Stimulated activated CD8-positive, alpha-beta memory T cell treated with anti-CD3 and anti-CD28 coated beads, Interleukin-4, amount 100 ng/mL, for 4 hours (primary cell): ENCODE data around the gene CFAP65.

Experiments used
- DNase-seq, 2 donors: peaks; one replicate each; pipeline ENCODE4 v3.0.0-alpha.2; 2020; ENCODE audit warnings: low read depth in 2 of 2, low spot score in 1 of 2

CFAP65 gene

GRCh38 chr2:219032051-219032745 is 9.1 kb downstream of the CFAP65 start:
- no peak for DNase-seq

- no peak for DNase-seq
These were observed 10.1 kb downstream of the CFAP65 start for GRCh38 chr2:219031005-219031738.

DNA sequence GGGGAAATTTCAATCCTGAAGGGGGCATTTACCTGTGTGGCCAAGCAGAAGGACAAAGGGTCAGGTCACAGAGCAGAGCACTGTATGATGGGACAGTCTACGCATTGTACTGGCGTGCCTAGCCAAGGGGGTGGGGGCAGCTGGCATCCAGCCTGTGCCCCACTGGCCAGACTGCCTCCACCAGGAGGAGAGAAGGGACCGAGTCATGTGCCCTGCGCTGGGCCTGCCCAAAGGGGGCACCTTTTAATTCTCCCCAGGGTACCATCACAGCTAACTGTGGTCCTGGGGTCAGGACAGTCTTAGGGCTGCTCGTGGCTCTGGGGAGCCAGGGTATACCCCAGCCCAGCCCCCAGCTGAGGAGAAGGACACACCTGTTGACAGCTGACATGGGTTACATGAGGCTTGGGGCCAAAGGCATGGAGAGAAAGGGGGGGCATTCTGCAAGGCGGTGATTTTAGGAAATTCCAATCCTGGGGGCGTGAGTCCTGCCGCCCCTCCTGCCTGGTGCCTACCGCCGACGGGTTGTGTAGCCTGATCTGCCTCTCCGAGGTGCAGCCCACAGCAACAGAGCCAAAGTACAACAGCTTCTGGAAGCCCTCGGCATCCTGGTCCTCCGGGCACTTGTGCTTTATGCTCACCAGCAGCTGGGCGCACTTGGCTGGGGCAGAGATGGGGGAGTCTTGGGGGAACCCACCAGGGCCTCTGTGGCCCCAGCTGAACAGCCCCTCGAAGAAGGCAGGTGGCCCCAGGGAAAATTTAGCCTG is 11.0 kb downstream of the CFAP65 start:
- DNase-seq, result no peak

DNA sequence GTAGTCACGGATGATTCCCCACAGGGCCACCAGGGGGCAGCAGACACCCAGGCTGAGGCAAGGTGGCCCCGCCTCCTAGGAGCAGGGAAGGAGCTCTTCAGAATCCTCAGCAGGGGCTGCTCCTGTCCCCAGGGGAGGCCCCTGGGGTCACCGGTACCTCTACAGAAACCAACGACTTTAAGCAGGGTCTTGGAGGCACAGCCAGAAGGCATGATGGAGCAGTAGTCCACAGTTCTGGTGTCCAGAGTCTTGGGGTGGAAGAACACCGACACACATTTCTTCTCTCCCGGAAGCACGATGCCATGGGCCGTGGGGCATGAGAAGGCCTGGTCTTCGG is 11.5 kb downstream of the CFAP65 start:
- peak; percentile 43 to 65 for DNase-seq

DNA sequence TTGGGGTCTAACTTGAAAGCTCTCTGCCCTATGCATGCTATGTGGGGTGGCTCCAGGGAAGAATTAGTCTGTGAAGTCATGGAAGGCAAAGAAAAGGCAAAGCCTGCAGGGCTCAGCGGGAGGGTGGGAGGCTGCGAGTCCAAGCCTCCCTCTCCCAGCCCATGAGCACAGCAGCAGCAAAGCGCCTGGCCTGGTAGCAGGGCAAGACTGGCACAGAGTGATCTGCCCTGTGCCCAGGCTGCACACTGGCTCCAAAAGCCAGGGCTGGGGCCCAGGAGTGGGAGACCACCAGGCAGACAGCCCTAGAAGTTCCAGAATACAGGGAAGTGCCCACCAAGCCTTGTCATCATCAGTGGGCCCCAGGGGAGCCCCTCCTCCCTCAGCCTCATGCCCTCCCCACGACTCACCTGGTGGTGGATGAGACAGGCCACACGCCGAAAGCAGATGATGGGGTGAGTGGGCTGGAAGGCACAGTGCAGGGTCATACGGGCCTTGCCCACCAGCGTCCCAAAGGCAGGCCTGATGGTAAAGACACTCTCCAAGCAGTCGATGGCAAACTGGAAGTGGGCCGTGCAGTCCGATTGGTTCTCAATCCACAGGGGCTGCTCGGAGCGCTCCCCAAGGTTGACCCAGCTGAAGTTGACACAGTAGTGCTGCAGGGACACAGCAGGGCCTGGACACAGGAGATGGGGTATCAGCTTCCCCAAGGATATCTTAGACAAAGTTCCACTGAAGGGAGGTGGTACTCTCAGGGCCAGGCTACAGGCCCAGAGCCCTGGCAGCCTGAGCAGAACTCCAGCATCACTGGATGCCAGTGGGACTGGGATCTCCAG is 12.1 kb downstream of the CFAP65 start:
- no peak for DNase-seq

- no peak for DNase-seq
These were observed 13.2 kb downstream of the CFAP65 start for GRCh38 chr2:219028141-219028540.

DNA sequence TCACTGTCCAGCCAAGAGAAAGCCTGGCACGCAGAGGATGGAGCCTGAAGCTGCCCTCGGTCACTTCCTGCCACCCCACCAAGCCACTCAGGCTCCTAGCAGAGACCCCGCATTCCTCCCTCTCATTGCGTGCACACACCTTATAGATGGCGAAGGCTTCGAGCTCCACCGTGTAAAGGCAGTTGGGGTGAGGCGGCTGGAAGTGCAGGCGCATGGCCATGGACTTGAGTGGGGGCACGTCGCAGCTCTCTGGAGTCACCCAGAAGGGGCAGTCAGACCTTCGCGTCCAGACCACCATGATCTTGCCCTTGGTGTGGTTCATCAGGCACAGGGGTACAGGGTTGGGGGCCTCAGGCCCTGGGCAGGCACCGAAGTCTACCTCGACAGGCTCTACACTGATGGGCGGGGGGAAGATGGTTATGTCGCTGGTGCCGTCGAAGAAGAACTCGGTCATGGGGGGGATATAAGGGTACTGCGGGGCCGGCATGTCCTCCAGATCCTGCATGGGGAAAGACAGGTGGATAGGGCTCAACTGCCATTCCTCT is 13.7 kb downstream of the CFAP65 start:
- no peak for DNase-seq

GRCh38 chr2:219026946-219027345 is 14.4 kb downstream of the CFAP65 start:
- no peak for DNase-seq

- no peak for DNase-seq
These were observed 15.4 kb downstream of the CFAP65 start for GRCh38 chr2:219025637-219026585.

- DNase-seq, result no peak
These were observed 17.3 kb downstream of the CFAP65 start for GRCh38 chr2:219024059-219024458.

- DNase-seq, result no peak
These were observed 18.2 kb downstream of the CFAP65 start for GRCh38 chr2:219023045-219023605.

DNA sequence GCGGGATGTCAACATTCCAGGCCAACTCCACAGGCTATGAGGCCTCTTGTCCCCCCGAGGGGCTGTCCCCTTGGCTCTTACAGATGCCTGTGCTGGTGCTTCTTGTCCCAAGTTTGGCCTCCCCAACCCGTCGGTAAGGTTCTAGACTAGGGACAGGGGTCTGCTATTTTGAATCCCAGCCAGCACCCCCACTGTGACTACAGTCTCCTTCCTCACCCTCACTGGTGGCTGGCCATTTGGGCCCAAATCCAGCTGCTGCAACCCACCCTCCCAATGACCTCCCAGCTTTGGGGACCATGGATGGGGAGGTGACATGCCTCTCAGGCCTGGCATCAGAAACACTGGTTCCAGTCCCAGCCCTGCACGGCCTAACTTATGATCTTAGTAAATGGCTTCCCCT is 18.7 kb downstream of the CFAP65 start:
- DNase-seq, result no peak

DNA sequence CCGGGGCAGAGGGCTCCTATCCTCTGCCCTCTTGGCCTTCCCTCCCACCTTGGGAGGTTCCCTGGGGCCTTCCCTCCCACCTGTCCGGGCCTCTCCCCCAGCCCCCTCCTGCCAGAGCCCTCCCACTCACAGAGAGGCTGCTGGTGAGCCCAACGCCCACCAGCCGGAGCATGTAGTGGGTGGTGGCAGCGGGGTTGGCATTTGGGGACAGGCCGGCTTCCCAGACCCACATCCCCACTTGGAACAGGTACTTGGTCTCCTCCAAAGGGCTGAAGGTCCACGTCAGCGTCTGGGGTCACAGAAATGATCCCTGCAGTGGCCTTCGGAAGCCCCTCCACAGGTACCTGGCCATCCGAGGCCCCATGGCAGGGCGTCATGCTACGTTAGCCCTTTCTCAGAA is 19.3 kb downstream of the CFAP65 start:
- no peak for DNase-seq

- DNase-seq, result no peak
These were observed 19.7 kb downstream of the CFAP65 start for GRCh38 chr2:219021591-219021990.

DNA sequence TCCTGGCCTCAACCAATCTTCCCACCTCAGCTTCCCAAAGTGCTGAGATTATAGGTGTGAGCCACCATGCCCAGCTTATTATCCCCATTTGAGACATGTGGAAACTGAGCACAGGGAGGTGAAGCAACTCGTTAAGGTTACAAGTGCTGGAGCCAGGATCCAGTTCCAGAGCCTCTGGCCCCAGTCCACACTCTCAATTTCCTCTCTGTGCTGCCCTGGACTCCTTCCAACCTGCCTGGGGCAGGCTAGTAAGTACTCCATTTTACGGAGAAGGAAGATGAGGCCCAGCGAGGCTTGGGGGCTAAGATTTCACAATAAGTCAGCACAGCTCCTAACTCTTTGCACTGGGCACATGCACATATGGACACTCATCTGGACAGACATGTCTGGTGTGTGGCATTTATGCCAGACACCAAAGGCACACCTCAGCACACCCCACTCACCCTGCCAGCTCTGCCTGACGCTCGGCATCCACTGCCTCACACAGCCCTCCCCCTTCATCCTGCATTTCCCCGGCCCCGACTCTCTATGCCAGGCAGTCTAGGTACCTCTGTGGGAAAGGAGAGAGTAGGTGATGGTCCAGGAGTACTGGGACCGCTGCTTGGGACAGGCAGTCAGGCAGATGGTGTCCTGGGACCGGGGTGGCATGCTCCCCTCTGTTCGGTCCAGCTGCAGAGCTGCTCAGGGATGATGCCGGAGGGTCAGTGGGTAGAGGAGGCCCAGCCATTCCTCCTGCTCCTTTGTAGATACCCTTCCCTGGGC is 20.5 kb downstream of the CFAP65 start:
- DNase-seq, result no peak

GRCh38 chr2:219019436-219019835 is 21.9 kb downstream of the CFAP65 start:
- no peak for DNase-seq

GRCh38 chr2:219018726-219019125 is 22.6 kb downstream of the CFAP65 start:
- DNase-seq, result no peak

DNA sequence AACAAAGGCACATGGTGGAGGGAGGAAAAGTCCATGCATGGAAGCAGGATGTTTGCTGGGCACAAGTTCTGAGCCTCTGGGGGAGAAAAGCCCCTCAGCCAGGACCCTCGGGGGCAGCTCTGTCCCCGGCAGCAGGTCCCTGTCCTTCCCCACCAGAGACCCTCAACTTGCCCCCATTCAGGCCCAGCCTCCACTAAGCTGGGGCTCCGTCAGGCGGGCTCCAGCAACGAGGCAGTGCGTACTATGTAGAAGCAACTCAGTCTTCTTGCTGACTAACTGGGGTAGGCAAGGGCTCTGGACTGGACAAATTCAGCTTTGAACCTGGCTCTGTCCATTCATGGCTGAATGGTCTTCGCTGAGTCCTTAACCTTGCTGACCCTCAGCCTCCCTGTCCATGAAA is 23.0 kb downstream of the CFAP65 start:
- no peak for DNase-seq
